SK-N-SH (cell line): Measurements from ENCODE around the gene PACSIN3. TPM values are rescaled to one million over a fixed set of nuclear protein-coding genes. Genes with fewer than 3 reads are reported as not detected.
A peak's percentile ranks its signal among the peaks of the same experiment; 100 is the strongest.

Experiments used
- CTCF ChIA-PET: fragments of 300-600, 350-600 bp; formaldehyde crosslinking; extraction: SDS; loops from one replicate; lab custom pipeline; 2021; lab: Yijun Ruan, JAX
- POLR2A ChIA-PET: fragments of 350-600 bp; sonication (Branson Sonifier 250); formaldehyde crosslinking; extraction: SDS; loops from one replicate; lab custom pipeline; 2020; ENCODE audit warnings: antibody characterized with exemption, inconsistent platforms; lab: Yijun Ruan, JAX
- DNase-seq: peaks from one replicate; pipeline ENCODE4 v3.0.0; 2012
- H2AFZ ChIP-seq: fragments of 200-600 bp; sonication (generic); 2 replicates; pipeline ENCODE4 v1.8.1; 2016; ENCODE audit warnings: antibody characterized with exemption, mild to moderate bottlenecking, low read depth
- H3F3A ChIP-seq: fragments of 200-600 bp; sonication (generic); replicated peaks from 2 replicates; pipeline ENCODE3; 2016; ENCODE audit warnings: antibody characterized with exemption, mild to moderate bottlenecking; ENCODE audit not compliant: insufficient read depth
- H3K27ac ChIP-seq, 2 experiments: fragments of 200-500 bp in 1 of 2; fragments of 200-600 bp in 1 of 2; sonication (Bioruptor generic) in 1 of 2; sonication (generic), shearing (Covaris generic) in 1 of 2; 2 replicates each; pipeline versions ENCODE4 v1.5.1 to v1.6.1; 2014 to 2016; ENCODE audit warnings: low read depth in 2 of 2, inconsistent platforms in 1 of 2, low read length in 1 of 2, mild to moderate bottlenecking in 1 of 2, mixed read lengths in 1 of 2
- H3K27me3 ChIP-seq: fragments of 200-600 bp; sonication (generic), shearing (Covaris generic); 2 replicates; pipeline ENCODE4 v1.6.1; 2016; ENCODE audit warnings: mixed run types; ENCODE audit not compliant: insufficient read depth
- H3K36me3 ChIP-seq, 2 experiments: fragments of 200-500 bp in 1 of 2; fragments of 200-600 bp in 1 of 2; sonication (Bioruptor generic) in 1 of 2; sonication (generic) in 1 of 2; replicated peaks in 1 of 2; 2 replicates each; pipeline versions ENCODE3 to v1.5.1; 2014 to 2016; ENCODE audit warnings: low read length in 1 of 2, mild to moderate bottlenecking in 1 of 2; ENCODE audit not compliant: insufficient read depth in 2 of 2, control insufficient read depth in 1 of 2
- H3K4me1 ChIP-seq, 2 experiments: fragments of 200-500 bp in 1 of 2; fragments of 200-600 bp in 1 of 2; sonication (Bioruptor generic) in 1 of 2; sonication (generic), shearing (Covaris generic) in 1 of 2; 2 replicates each; pipeline versions ENCODE4 v1.5.1 to v1.6.1; 2014 to 2016; ENCODE audit warnings: low read depth in 1 of 2, low read length in 1 of 2, mixed run types in 1 of 2; ENCODE audit not compliant: insufficient read depth in 2 of 2, control insufficient read depth in 1 of 2
- H3K4me2 ChIP-seq: fragments of 200-600 bp; sonication (generic), shearing (Covaris generic); 2 replicates; pipeline ENCODE4 v1.6.1; 2017; ENCODE audit warnings: mixed run types
- H3K4me3 ChIP-seq, 2 experiments: fragments of 200-500 bp in 1 of 2; fragments of 200-600 bp in 1 of 2; sonication (Bioruptor generic) in 1 of 2; sonication (generic), shearing (Covaris generic) in 1 of 2; 2 replicates each; pipeline versions ENCODE4 v1.5.1 to v1.8.1; 2014 to 2016; ENCODE audit warnings: low read depth in 2 of 2, inconsistent platforms in 1 of 2, low read length in 1 of 2, mild to moderate bottlenecking in 1 of 2, mixed read lengths in 1 of 2, moderate library complexity in 1 of 2
- H3K79me2 ChIP-seq: fragments of 200-600 bp; sonication (generic); 2 replicates; pipeline ENCODE4 v1.8.1; 2017; ENCODE audit warnings: mild to moderate bottlenecking; ENCODE audit not compliant: insufficient read depth
- H3K9ac ChIP-seq: fragments of 200-600 bp; sonication (generic); 2 replicates; pipeline ENCODE4 v1.6.1; 2017; ENCODE audit warnings: mixed run types
- H3K9me2 ChIP-seq: fragments of 200-600 bp; sonication (generic); 2 replicates; pipeline ENCODE4 v1.6.1; 2017; ENCODE audit warnings: mixed run types
- H3K9me3 ChIP-seq: fragments of 200-600 bp; sonication (generic); 2 replicates; pipeline ENCODE4 v1.6.1; 2017; ENCODE audit warnings: mixed run types, mild to moderate bottlenecking, moderate library complexity
- H4K20me1 ChIP-seq: fragments of 200-600 bp; sonication (generic); 2 replicates; pipeline ENCODE4 v1.6.1; 2017; ENCODE audit warnings: mild to moderate bottlenecking, mixed run types; ENCODE audit not compliant: insufficient read depth
- FOSL2 ChIP-seq: IDR thresholded peaks from 2 replicates; pipeline ENCODE4 v1.4.0; 2012; ENCODE audit warnings: low read depth, mild to moderate bottlenecking, moderate library complexity, borderline replicate concordance
- FOXJ3 ChIP-seq: sonication (generic); formaldehyde crosslinking; IDR thresholded peaks from 2 replicates; pipeline ENCODE4 v1.5.1; 2020; ENCODE audit warnings: mild to moderate bottlenecking, missing genetic modification reagents
- GATA2 ChIP-seq: sonication (generic); formaldehyde crosslinking; IDR thresholded peaks from 2 replicates; pipeline ENCODE4 v1.5.0; 2020; ENCODE audit warnings: mild to moderate bottlenecking, missing genetic modification reagents
- MAX ChIP-seq: IDR thresholded peaks from 2 replicates; pipeline ENCODE4 v1.4.0; 2012; ENCODE audit warnings: low read depth
- POLR2AphosphoS5 ChIP-seq: IDR thresholded peaks from 2 replicates; pipeline ENCODE4 v1.6.1; 2012; ENCODE audit warnings: low read depth, low read length
- REST ChIP-seq: IDR thresholded peaks from 2 replicates; pipeline ENCODE4 v1.6.1; 2012; ENCODE audit warnings: mild to moderate bottlenecking, low read depth, low read length, moderate library complexity
- SIN3A ChIP-seq: IDR thresholded peaks from 2 replicates; pipeline ENCODE4 v1.6.1; 2012; ENCODE audit warnings: low read depth, mild to moderate bottlenecking, low read length, moderate library complexity, borderline replicate concordance
- SMC3 ChIP-seq: IDR thresholded peaks from 2 replicates; pipeline ENCODE4 v1.6.1; 2012; ENCODE audit warnings: low read depth, low read length, improper control_type of control experiment
- WGBS: methylation state at CpG from one replicate; pipeline ENCODE4 v1.1.6; 2017; ENCODE audit warnings: low lambda C conversion rate; 5-methylcytosine and 5-hydroxymethylcytosine counted together
- polyA plus RNA-seq, 3 experiments: library from polyadenylated mRNA; depleted of rRNA; stranded (reverse); fragments of >200 nt; gene quantifications; 2 replicates each; pipeline ENCODE4 v1.2.3, GENCODE V29; 2012
- TF ChIP-seq, protein P1 (sequence below): fragments of 200-600 bp; sonication (generic); IDR thresholded peaks from 2 replicates; pipeline ENCODE4 v1.6.1; 2017; ENCODE audit warnings: antibody characterized with exemption, mild to moderate bottlenecking, moderate library complexity

PACSIN3 gene
- polyA plus RNA-seq, 1 of the 3 experiments (the other 2 are of a cell fraction): 31.1 TPM

- H3K27me3 ChIP-seq: no peaks in the 10 kb centered on the region
- CTCF ChIA-PET: interaction anchor here (0.7 to 4.2 kb wide), 14 partner anchors 8 to 227 kb away, joined by 3 to 26 read pairs (median 4); partner anchors contain the start of genes ACP2, ARFGAP2, DDB2 and NR1H3
- 0 out of 2 replicates have a peak, but pooled peaks have one; percentile 14 for TF ChIP-seq MAX
- TF ChIP-seq GATA2 (CRISPR knock-in tag): no peak
- TF ChIP-seq, all 33 proteins: peak for 1
- Histone ChIP-seq H3F3A (peaks cover 13% of the 10 kb centered on the region), H3K9me3 (no peaks in the 10 kb centered on the region), H2AFZ (peak overlapping the region; percentile 65; the same call in 1 of the 2 replicates), H3K4me2 (peak overlapping the region; percentile 98), H3K9ac (peak overlapping the region; percentile 78), H3K4me1 (peaks cover 11 to 33% of the 10 kb centered on the region in 2 experiments; a peak in 3 of 4 replicates), H3K9me2 (no peaks in the 10 kb centered on the region), H3K27ac (peak overlapping the region in 1 of 2 experiments; percentile 73; a peak in 1 of 4 replicates), H3K79me2 (peaks cover 9% of the 10 kb centered on the region; the same call in 1 of the 2 replicates), H3K36me3 (no peaks in the 10 kb centered on the region), H4K20me1 (no peaks in the 10 kb centered on the region), H3K4me3 (peak overlapping the region; percentile 64 to 69)
- peak; percentile 63 for DNase-seq
- POLR2A ChIA-PET: interaction anchor here (0.6 to 4.9 kb wide), 6 partner anchors 30 to 485 kb away, joined by 3 to 69 read pairs (median 5); partner anchors contain the start of genes ACP2, DDB2, MADD and ZNF408
- WGBS: 42% methylated on average over 9 of the region's 50 CpGs
Measured at GRCh38 chr11:47185305-47186075, 744 bp downstream of the PACSIN3 start.

DNA sequence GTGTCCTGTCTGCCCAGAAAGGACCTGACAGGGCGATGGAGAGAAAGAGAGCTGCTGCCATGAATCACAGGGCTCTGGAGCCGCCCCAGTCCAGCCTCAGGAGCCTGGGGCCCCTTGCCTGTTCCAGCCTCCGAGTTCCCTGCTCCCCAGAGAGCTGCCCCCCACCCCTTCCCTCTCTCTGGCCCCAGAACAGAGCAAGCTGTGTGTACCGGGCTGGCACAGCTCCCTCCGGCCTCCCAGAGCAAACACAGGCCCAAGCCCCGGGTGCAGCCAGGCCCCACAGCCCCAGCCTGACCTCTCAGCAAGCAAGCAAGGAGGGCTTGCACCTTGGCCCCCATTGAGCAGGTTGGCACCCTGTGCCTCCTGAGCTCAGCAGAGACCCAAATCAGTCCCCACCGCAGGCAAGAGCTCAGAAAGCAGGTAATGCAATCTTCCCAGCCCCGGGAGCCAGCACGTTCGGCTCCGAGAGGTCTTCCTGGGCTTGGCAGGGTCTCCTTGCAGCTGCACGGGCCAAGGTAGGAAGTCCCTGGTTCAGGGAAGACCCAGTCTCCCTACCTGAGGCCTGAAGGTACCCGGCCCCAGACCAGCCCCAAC is 1.4 kb downstream of the PACSIN3 start:
- Histone ChIP-seq H3K36me3 (no peaks in the 10 kb centered on the region), H3K79me2 (peaks cover 9% of the 10 kb centered on the region; the same call in 1 of the 2 replicates), H3K9me2 (no peaks in the 10 kb centered on the region), H3K9me3 (no peaks in the 10 kb centered on the region), H3K27ac (peak overlapping the region in 1 of 2 experiments; percentile 7; a peak in 1 of 4 replicates), H4K20me1 (no peaks in the 10 kb centered on the region), H2AFZ (no peak overlapping the region), H3K4me2 (peak overlapping the region; percentile 98), H3K27me3 (no peaks in the 10 kb centered on the region), H3K9ac (peak overlapping the region; percentile 78; the same call in 1 of the 2 replicates), H3K4me1 (peaks cover 11 to 33% of the 10 kb centered on the region in 2 experiments; a peak in 3 of 4 replicates), H3F3A (peaks cover 10% of the 10 kb centered on the region), H3K4me3 (peak overlapping the region in 1 of 2 experiments; percentile 69; a peak in 3 of 4 replicates)
- POLR2A ChIA-PET: interaction anchor here (0.5 to 4.9 kb wide), 7 partner anchors 31 to 894 kb away, joined by 3 to 69 read pairs (median 4); partner anchors contain the start of genes ACP2, DDB2, MADD and ZNF408
- WGBS: 77% methylated on average over 8 of the region's 13 CpGs
- peak; percentile 30 for DNase-seq
- no peak for TF ChIP-seq FOXJ3 (CRISPR knock-in tag)
- CTCF ChIA-PET: interaction anchor here (0.7 to 4.2 kb wide), 12 partner anchors 8 to 227 kb away, joined by 3 to 26 read pairs (median 4); partner anchors contain the start of genes ACP2, ARFGAP2, DDB2 and NR1H3

DNA sequence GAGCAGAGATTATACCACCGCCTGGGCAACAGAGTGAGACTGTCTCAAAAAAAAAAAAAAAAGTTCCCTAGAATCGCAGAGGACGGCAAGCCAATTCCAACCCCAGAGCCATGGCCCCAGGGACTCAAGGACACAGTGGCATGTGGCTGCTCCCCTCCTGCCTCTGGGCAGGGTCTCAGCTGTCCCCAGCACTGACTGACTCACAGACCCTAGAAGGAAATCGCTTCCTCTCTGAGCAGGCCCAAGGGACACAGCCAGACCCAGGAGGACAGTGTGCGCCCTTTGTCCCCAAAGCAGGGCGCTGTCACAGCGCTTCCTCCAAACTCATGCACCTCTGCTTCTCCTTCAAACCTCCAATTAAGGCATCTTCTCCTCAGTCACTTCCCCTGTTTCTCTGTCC is 2.3 kb downstream of the PACSIN3 start:
- DNase-seq: peak; percentile 3
- Histone ChIP-seq H3K9me2 (no peaks in the 10 kb centered on the region), H3K9ac (no peak overlapping the region), H3K4me2 (no peak overlapping the region), H3K79me2 (peaks cover 9% of the 10 kb centered on the region; the same call in 1 of the 2 replicates), H3K27me3 (no peaks in the 10 kb centered on the region), H3K9me3 (no peaks in the 10 kb centered on the region), H4K20me1 (no peaks in the 10 kb centered on the region), H3K27ac (no peak overlapping the region), H3K4me3 (no peak overlapping the region), H3F3A (peaks cover 3% of the 10 kb centered on the region), H2AFZ (no peak overlapping the region), H3K4me1 (peaks cover 7 to 28% of the 10 kb centered on the region in 2 experiments; a peak in 3 of 4 replicates), H3K36me3 (no peaks in the 10 kb centered on the region)
- POLR2A ChIA-PET: interaction anchor here (2.1 kb wide), 1 partner anchor 64 kb away, joined by 19 read pairs; the partner anchor contains the start of gene ACP2
- CTCF ChIA-PET: interaction anchor here (1.3 to 4.2 kb wide), 4 partner anchors 65 to 171 kb away, joined by 5 to 26 read pairs (median 14); partner anchors contain the start of genes ACP2 and NR1H3
- WGBS: over 99% methylated on average over 7 of the region's 7 CpGs
- TF ChIP-seq SMC3 (no peak), POLR2AphosphoS5 (no peak), REST (no peak), FOXJ3 (CRISPR knock-in tag) (no peak), FOSL2 (no peak), SIN3A (no peak)
- TF ChIP-seq, protein P1, sequence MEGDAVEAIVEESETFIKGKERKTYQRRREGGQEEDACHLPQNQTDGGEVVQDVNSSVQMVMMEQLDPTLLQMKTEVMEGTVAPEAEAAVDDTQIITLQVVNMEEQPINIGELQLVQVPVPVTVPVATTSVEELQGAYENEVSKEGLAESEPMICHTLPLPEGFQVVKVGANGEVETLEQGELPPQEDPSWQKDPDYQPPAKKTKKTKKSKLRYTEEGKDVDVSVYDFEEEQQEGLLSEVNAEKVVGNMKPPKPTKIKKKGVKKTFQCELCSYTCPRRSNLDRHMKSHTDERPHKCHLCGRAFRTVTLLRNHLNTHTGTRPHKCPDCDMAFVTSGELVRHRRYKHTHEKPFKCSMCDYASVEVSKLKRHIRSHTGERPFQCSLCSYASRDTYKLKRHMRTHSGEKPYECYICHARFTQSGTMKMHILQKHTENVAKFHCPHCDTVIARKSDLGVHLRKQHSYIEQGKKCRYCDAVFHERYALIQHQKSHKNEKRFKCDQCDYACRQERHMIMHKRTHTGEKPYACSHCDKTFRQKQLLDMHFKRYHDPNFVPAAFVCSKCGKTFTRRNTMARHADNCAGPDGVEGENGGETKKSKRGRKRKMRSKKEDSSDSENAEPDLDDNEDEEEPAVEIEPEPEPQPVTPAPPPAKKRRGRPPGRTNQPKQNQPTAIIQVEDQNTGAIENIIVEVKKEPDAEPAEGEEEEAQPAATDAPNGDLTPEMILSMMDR: no peak
